ENCODE results near the gene SNAP47.
A peak's percentile ranks its signal among the peaks of the same experiment; 100 is the strongest.

SNAP47 gene

GRCh38 chr1:227726924-227727599, 8.2 kb upstream of the SNAP47 start:
- Histone ChIP-seq H3K4me3 (replicated peaks; ENCODE audit: insufficient read depth, low read length) (no peak overlapping the region), H3K27me3 (ENCODE audit: insufficient read depth, poor library complexity, severe bottlenecking) (no peaks in the 10 kb centered on the region), H3K27ac (replicated peaks) (no peak overlapping the region)
- TF ChIP-seq POLR2AphosphoS5 (IDR thresholded peaks at IDR 0.05; ENCODE audit: low read depth) (no peak), SPI1 (IDR thresholded peaks at IDR 0.05; ENCODE audit: borderline replicate concordance, low read depth) (no peak), CTCF (IDR thresholded peaks at IDR 0.05; ENCODE audit: insufficient read depth, low read length) (no peak), REST (IDR thresholded peaks at IDR 0.05; ENCODE audit: insufficient replicate concordance, low read depth) (no peak), GABPA (IDR thresholded peaks at IDR 0.05; ENCODE audit: low read depth) (no peak)
- DNase-seq (ENCODE audit: low read depth in 1 of 2, low spot score in 1 of 2): no peak

- DNase-seq (ENCODE audit: low read depth in 1 of 2, low spot score in 1 of 2): no peak
- TF ChIP-seq SPI1 (IDR thresholded peaks at IDR 0.05; ENCODE audit: borderline replicate concordance, low read depth) (no peak), POLR2AphosphoS5 (IDR thresholded peaks at IDR 0.05; ENCODE audit: low read depth) (peak; percentile 69), GABPA (IDR thresholded peaks at IDR 0.05; ENCODE audit: low read depth) (no peak)
- Histone ChIP-seq H3K27ac (replicated peaks) (no peak overlapping the region), H3K27me3 (ENCODE audit: insufficient read depth, poor library complexity, severe bottlenecking) (no peaks in the 10 kb centered on the region), H3K4me3 (replicated peaks; ENCODE audit: insufficient read depth, low read length) (peak overlapping the region; percentile 23)
Measured at GRCh38 chr1:227728059-227728891, 7.0 kb upstream of the SNAP47 start.

GRCh38 chr1:227728892-227729143, 6.4 kb upstream of the SNAP47 start:
- DNase-seq (ENCODE audit: low read depth in 1 of 2, low spot score in 1 of 2): no peak
- no peaks in the 10 kb centered on the region for H3K27me3 ChIP-seq (ENCODE audit: insufficient read depth, poor library complexity, severe bottlenecking)
- no peak for TF ChIP-seq CTCF (IDR thresholded peaks at IDR 0.05; ENCODE audit: insufficient read depth, low read length)
- no peak for TF ChIP-seq SPI1 (IDR thresholded peaks at IDR 0.05; ENCODE audit: borderline replicate concordance, low read depth)
- TF ChIP-seq GABPA (IDR thresholded peaks at IDR 0.05; ENCODE audit: low read depth): no peak
- 0 out of 2 replicates have a peak, but pooled peaks have one; percentile 51 for TF ChIP-seq POLR2AphosphoS5 (IDR thresholded peaks at IDR 0.05; ENCODE audit: low read depth)
- TF ChIP-seq REST (IDR thresholded peaks at IDR 0.05; ENCODE audit: insufficient replicate concordance, low read depth): no peak
- peak overlapping the region; percentile 21; the same call in 1 of the 2 replicates for H3K4me3 ChIP-seq (replicated peaks; ENCODE audit: insufficient read depth, low read length)
- H3K27ac ChIP-seq (replicated peaks): no peak overlapping the region

- no peaks in the 10 kb centered on the region for H3K27me3 ChIP-seq (ENCODE audit: insufficient read depth, poor library complexity, severe bottlenecking)
- no peak for DNase-seq (ENCODE audit: low read depth in 1 of 2, low spot score in 1 of 2)
- H3K4me3 ChIP-seq (replicated peaks; ENCODE audit: insufficient read depth, low read length): no peak overlapping the region
- no peak for TF ChIP-seq SPI1 (IDR thresholded peaks at IDR 0.05; ENCODE audit: borderline replicate concordance, low read depth)
- no peak for TF ChIP-seq CTCF (IDR thresholded peaks at IDR 0.05; ENCODE audit: insufficient read depth, low read length)
- no peak for TF ChIP-seq GABPA (IDR thresholded peaks at IDR 0.05; ENCODE audit: low read depth)
- no peak for TF ChIP-seq REST (IDR thresholded peaks at IDR 0.05; ENCODE audit: insufficient replicate concordance, low read depth)
- no peak; the same call in 1 of the 2 replicates for TF ChIP-seq POLR2AphosphoS5 (IDR thresholded peaks at IDR 0.05; ENCODE audit: low read depth)
- no peak overlapping the region for H3K27ac ChIP-seq (replicated peaks)
Measured at GRCh38 chr1:227729144-227729880, 5.9 kb upstream of the SNAP47 start.

Data from HL-60 (cell line).